ENCODE results near the gene PPP4R3B.

DNA sequence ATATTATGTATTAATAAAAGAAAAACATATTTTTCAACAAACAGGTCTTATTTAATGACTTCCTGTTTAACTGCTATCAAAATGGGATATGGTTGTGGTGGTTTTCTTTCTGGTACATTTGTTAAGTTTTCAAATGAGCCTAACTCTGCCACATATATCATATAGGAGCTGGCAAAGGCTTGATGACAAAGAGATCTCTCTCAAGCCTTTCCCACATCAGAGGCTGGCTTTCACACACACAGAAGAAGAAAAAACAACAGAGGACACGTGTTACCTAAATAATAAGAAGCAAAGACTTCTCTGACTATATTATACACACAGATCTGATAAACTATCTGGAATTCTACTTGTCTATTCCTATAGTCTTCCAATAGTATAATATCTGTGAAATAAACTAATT, 51.8 kb downstream of the PPP4R3B start:
- TF ChIP-seq, protein P1, sequence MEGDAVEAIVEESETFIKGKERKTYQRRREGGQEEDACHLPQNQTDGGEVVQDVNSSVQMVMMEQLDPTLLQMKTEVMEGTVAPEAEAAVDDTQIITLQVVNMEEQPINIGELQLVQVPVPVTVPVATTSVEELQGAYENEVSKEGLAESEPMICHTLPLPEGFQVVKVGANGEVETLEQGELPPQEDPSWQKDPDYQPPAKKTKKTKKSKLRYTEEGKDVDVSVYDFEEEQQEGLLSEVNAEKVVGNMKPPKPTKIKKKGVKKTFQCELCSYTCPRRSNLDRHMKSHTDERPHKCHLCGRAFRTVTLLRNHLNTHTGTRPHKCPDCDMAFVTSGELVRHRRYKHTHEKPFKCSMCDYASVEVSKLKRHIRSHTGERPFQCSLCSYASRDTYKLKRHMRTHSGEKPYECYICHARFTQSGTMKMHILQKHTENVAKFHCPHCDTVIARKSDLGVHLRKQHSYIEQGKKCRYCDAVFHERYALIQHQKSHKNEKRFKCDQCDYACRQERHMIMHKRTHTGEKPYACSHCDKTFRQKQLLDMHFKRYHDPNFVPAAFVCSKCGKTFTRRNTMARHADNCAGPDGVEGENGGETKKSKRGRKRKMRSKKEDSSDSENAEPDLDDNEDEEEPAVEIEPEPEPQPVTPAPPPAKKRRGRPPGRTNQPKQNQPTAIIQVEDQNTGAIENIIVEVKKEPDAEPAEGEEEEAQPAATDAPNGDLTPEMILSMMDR (IDR thresholded peaks at IDR 0.05), result no peak
- no peak for TF ChIP-seq EZH2 (IDR thresholded peaks at IDR 0.05; ENCODE audit: borderline replicate concordance, insufficient read depth, low read depth, low read length, poor library complexity, severe bottlenecking)

Measured in B cell (primary cell).